ENCODE results near the gene RPS6KA5.
A peak's percentile ranks its signal among the peaks of the same experiment; 100 is the strongest.

The RPS6KA5 gene

GRCh38 chr14:91009501-91010152 is 50.8 kb downstream of the RPS6KA5 start:
- H3K4me1 ChIP-seq (ENCODE audit: low read length), result no peaks in the 10 kb centered on the region
- no peaks in the 10 kb centered on the region for H3K9me2 ChIP-seq (replicated peaks; ENCODE audit: insufficient read depth, low read length)
- H3F3A ChIP-seq (ENCODE audit: insufficient read depth, low read length), result no peaks in the 10 kb centered on the region
- H3K4me2 ChIP-seq (ENCODE audit: low read depth, low read length), result peak overlapping the region; percentile 39
- no peak overlapping the region for H2AFZ ChIP-seq (ENCODE audit: low read length)
- H3K9ac ChIP-seq (ENCODE audit: low read length), result no peak overlapping the region
- no peaks in the 10 kb centered on the region for H3K27me3 ChIP-seq (replicated peaks; ENCODE audit: insufficient read depth, low read length)
- H4K20me1 ChIP-seq (ENCODE audit: insufficient read depth, low read length), result no peaks in the 10 kb centered on the region
- no peaks in the 10 kb centered on the region for H3K36me3 ChIP-seq (replicated peaks; ENCODE audit: insufficient read depth, low read length)
- no peak overlapping the region for H3K4me3 ChIP-seq (ENCODE audit: low read length)
- no peaks in the 10 kb centered on the region for H3K9me3 ChIP-seq (replicated peaks; ENCODE audit: insufficient read depth, low read length)
- H3K27ac ChIP-seq (ENCODE audit: low read length), result peak overlapping the region; percentile 38; the same call in 1 of the 2 replicates
- no peaks in the 10 kb centered on the region for H3K79me2 ChIP-seq (ENCODE audit: low read length)
- DNase-seq, result peak; percentile 30
- TF ChIP-seq EZH2phosphoT487 (IDR thresholded peaks at IDR 0.05; ENCODE audit: low read length) (no peak), EZH2 (optimal IDR thresholded peaks at IDR 0.05; ENCODE audit: low read depth, low read length) (no peak), CTCF (IDR thresholded peaks at IDR 0.05; ENCODE audit: low read length) (no peak)

GRCh38 chr14:91008759-91009409 is 51.6 kb downstream of the RPS6KA5 start:
- H3F3A ChIP-seq (ENCODE audit: insufficient read depth, low read length), result no peaks in the 10 kb centered on the region
- H3K79me2 ChIP-seq (ENCODE audit: low read length), result no peaks in the 10 kb centered on the region
- no peaks in the 10 kb centered on the region for H3K9me3 ChIP-seq (replicated peaks; ENCODE audit: insufficient read depth, low read length)
- TF ChIP-seq EZH2phosphoT487 (IDR thresholded peaks at IDR 0.05; ENCODE audit: low read length) (no peak), CTCF (IDR thresholded peaks at IDR 0.05; ENCODE audit: low read length) (no peak), EZH2 (optimal IDR thresholded peaks at IDR 0.05; ENCODE audit: low read depth, low read length) (no peak)
- no peak overlapping the region for H3K9ac ChIP-seq (ENCODE audit: low read length)
- H4K20me1 ChIP-seq (ENCODE audit: insufficient read depth, low read length), result no peaks in the 10 kb centered on the region
- H3K27me3 ChIP-seq (replicated peaks; ENCODE audit: insufficient read depth, low read length), result no peaks in the 10 kb centered on the region
- H3K4me1 ChIP-seq (ENCODE audit: low read length), result no peaks in the 10 kb centered on the region
- H2AFZ ChIP-seq (ENCODE audit: low read length), result no peak overlapping the region
- H3K9me2 ChIP-seq (replicated peaks; ENCODE audit: insufficient read depth, low read length), result no peaks in the 10 kb centered on the region
- no peak overlapping the region for H3K4me3 ChIP-seq (ENCODE audit: low read length)
- no peak for DNase-seq
- H3K27ac ChIP-seq (ENCODE audit: low read length), result peak overlapping the region; percentile 38; the same call in 1 of the 2 replicates
- no peaks in the 10 kb centered on the region for H3K36me3 ChIP-seq (replicated peaks; ENCODE audit: insufficient read depth, low read length)
- peak overlapping the region; percentile 39; the same call in 1 of the 2 replicates for H3K4me2 ChIP-seq (ENCODE audit: low read depth, low read length)

GRCh38 chr14:91005716-91006115 is 54.7 kb downstream of the RPS6KA5 start:
- Histone ChIP-seq H2AFZ (ENCODE audit: low read length) (no peak overlapping the region), H3K9me3 (replicated peaks; ENCODE audit: insufficient read depth, low read length) (no peaks in the 10 kb centered on the region), H3K4me2 (ENCODE audit: low read depth, low read length) (no peak overlapping the region), H3K27ac (ENCODE audit: low read length) (no peak overlapping the region), H3F3A (ENCODE audit: insufficient read depth, low read length) (no peaks in the 10 kb centered on the region), H3K27me3 (replicated peaks; ENCODE audit: insufficient read depth, low read length) (no peaks in the 10 kb centered on the region), H3K36me3 (replicated peaks; ENCODE audit: insufficient read depth, low read length) (no peaks in the 10 kb centered on the region), H3K4me1 (ENCODE audit: low read length) (no peaks in the 10 kb centered on the region), H3K9ac (ENCODE audit: low read length) (no peak overlapping the region), H3K79me2 (ENCODE audit: low read length) (no peaks in the 10 kb centered on the region), H3K9me2 (replicated peaks; ENCODE audit: insufficient read depth, low read length) (no peaks in the 10 kb centered on the region), H4K20me1 (ENCODE audit: insufficient read depth, low read length) (no peaks in the 10 kb centered on the region), H3K4me3 (ENCODE audit: low read length) (no peak overlapping the region)
- DNase-seq, result no peak
- TF ChIP-seq CTCF (IDR thresholded peaks at IDR 0.05; ENCODE audit: low read length), result no peak
- TF ChIP-seq EZH2 (optimal IDR thresholded peaks at IDR 0.05; ENCODE audit: low read depth, low read length), result no peak
- TF ChIP-seq EZH2phosphoT487 (IDR thresholded peaks at IDR 0.05; ENCODE audit: low read length), result no peak
